Brain microvascular endothelial cell (primary cell): ENCODE data around the gene YJU2.

Experiments
- DNase-seq: peaks from one replicate; pipeline ENCODE4 v3.0.0-alpha.2; 2020
- H3K27ac ChIP-seq: fragments of 250-450 bp; sonication (Bioruptor Pico); 2 replicates; pipeline ENCODE4 v1.5.1; 2020; ENCODE audit warnings: mild to moderate bottlenecking, moderate library complexity
- H3K27me3 ChIP-seq: fragments of 250-450 bp; sonication (Bioruptor Pico); replicated peaks from 2 replicates; pipeline ENCODE4 v1.5.1; 2020; ENCODE audit warnings: mild to moderate bottlenecking
- H3K36me3 ChIP-seq: fragments of 250-450 bp; sonication (Bioruptor Pico); replicated peaks from 2 replicates; pipeline ENCODE4 v1.5.1; 2020; ENCODE audit warnings: mild to moderate bottlenecking
- H3K4me3 ChIP-seq: 2 replicates; pipeline ENCODE4 v1.5.1; 2011; ENCODE audit warnings: low read depth, mild to moderate bottlenecking, control low read depth, low read length, moderate library complexity
- CTCF ChIP-seq: IDR thresholded peaks from 2 replicates; pipeline ENCODE4 v1.5.1; 2011; ENCODE audit warnings: low read depth, mild to moderate bottlenecking, moderate library complexity, low read length, control low read depth, inconsistent platforms; ENCODE audit errors: missing control alignments
- in situ Hi-C: cut with HindIII; loops from 2 replicates; pipeline ENCODE4 v1.10.0; 2017; ENCODE audit warnings: low sequenced_read_pairs, low pct_ligation_motif_present

YJU2 gene

DNA sequence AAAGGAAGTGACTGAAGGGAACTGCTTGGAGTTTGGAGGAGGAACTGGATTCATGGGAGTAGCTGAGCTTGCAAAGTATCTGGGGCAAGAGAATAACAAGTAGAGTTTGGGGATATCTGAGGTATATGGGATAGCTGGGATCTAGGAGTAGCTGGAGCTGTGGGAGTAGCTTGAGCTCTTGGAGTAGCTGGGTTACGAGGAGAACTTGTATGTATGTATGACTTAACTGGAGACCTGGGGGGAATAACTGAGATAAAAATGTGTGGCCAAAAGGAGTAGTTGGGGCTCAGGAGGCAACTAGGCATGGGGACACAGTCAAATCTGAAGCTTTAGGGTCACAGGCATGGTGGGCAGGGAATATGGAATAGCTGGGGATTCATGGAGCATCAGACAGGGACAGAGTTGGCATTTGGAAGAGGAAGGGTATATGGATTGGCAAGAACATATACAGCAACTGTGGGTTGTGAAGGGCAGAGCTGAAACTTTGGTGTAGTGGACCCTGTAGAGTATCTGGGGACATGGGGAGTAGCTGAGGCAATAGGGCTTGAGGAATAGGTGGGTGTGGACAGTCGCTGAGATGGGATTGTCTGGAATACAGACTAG is 45.8 kb upstream of the YJU2 start:
- Histone ChIP-seq H3K36me3 (no peaks in the 10 kb centered on the region), H3K27me3 (peaks cover 5% of the 10 kb centered on the region), H3K4me3 (no peak overlapping the region), H3K27ac (no peak overlapping the region)
- DNase-seq = no peak
- no peak for TF ChIP-seq CTCF
- in situ Hi-C loops = no loop called here

GRCh38 chr19:4201798-4202197 is 45.1 kb upstream of the YJU2 start:
- H3K4me3 ChIP-seq = no peak overlapping the region
- H3K27ac ChIP-seq = no peak overlapping the region
- DNase-seq = no peak
- H3K27me3 ChIP-seq = peaks cover 5% of the 10 kb centered on the region
- no peaks in the 10 kb centered on the region for H3K36me3 ChIP-seq
- in situ Hi-C loops = no loop called here
- TF ChIP-seq CTCF = no peak

DNA sequence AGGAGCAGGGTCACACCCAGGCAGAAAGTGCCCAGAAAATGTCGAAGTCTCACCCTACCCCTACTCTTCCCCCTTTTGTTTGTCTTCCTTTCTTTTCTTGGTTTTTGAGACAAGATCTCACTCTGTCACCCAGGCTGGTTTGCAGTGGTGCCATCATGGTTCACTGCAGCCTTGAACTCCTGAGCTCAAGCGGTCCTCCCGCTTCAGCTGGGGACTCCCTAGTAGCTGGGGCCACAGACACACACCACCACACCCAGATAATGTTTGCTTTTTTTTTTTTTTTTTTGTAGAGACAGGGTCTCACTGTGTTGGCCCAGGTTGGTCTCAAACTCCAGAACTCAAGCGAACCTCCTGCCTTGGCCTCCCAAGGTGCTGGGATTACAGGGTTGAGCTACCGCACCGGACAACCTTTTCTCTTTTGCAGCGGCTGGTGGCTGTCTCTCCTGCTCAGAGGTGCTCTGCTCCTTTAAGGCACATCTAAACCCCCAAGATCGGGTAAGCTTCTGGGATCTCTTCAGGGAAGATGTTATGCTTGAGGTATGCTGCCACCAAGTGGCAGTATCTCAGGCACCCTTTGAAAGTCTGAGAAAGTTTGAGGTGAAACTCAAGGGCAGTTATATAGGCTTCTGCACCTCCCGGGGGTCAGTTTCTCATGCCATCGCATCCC is 39.9 kb upstream of the YJU2 start:
- TF ChIP-seq CTCF = peak; percentile 55
- DNase-seq = no peak
- H3K36me3 ChIP-seq = no peaks in the 10 kb centered on the region
- no peak overlapping the region for H3K4me3 ChIP-seq
- H3K27me3 ChIP-seq = no peaks in the 10 kb centered on the region
- in situ Hi-C loops = no loop called here
- no peak overlapping the region for H3K27ac ChIP-seq

GRCh38 chr19:4208385-4209094 is 38.3 kb upstream of the YJU2 start:
- peak; percentile 45 for DNase-seq
- H3K27me3 ChIP-seq = no peaks in the 10 kb centered on the region
- no peak overlapping the region for H3K27ac ChIP-seq
- in situ Hi-C loops = no loop called here
- no peak overlapping the region for H3K4me3 ChIP-seq
- no peaks in the 10 kb centered on the region for H3K36me3 ChIP-seq
- peak; percentile 79 for TF ChIP-seq CTCF

GRCh38 chr19:4210166-4210731 is 36.6 kb upstream of the YJU2 start:
- Histone ChIP-seq H3K27me3 (no peaks in the 10 kb centered on the region), H3K36me3 (no peaks in the 10 kb centered on the region), H3K4me3 (no peak overlapping the region), H3K27ac (no peak overlapping the region)
- TF ChIP-seq CTCF = no peak
- in situ Hi-C loops = no loop called here
- no peak for DNase-seq
